Measurements from ENCODE around the gene PID1. TPM values are rescaled to one million over a fixed set of nuclear protein-coding genes. Genes with fewer than 3 reads are reported as not detected.

Gene PID1
- total RNA-seq, 4 donors from 2014 or later: 14.5 to 49.7 (median 20.7) TPM

- TF ChIP-seq POLR2A (IDR thresholded peaks at IDR 0.05) (no peak), CTCF (IDR thresholded peaks at IDR 0.05) (no peak)
- Histone ChIP-seq H3K27me3 (no peaks in the 10 kb centered on the region), H3K9me3 (no peaks in the 10 kb centered on the region), H3K4me3 (replicated peaks in 1 of 3) (no peak overlapping the region), H3K27ac (no peak overlapping the region), H3K36me3 (no peaks in the 10 kb centered on the region), H3K4me1 (no peaks in the 10 kb centered on the region)
- no peak for DNase-seq
- intact Hi-C loops (cut with DNase I): no loop called here
Observed at GRCh38 chr2:229252996-229253395, 18.1 kb downstream of the PID1 start.

DNA sequence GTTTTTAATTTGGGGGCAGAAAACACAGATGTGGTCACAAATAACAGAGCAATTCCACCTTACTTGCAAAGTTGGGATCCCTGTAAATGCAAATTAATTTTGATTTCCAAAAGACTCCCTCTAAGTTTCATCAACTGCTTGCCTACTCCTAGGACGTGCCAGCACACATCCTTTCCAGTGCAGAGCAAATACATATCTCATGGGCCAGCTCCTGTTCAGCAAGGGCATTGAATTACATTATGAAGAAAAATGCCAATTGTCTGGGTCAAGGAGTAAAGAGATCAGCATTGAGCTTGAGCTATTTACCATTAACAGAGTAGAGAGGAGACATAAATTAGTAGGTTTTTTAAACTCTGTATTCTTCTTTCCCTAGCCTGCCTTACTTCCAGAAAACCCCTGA, 18.8 kb downstream of the PID1 start:
- TF ChIP-seq CTCF (IDR thresholded peaks at IDR 0.05): no peak
- no peak for TF ChIP-seq POLR2A (IDR thresholded peaks at IDR 0.05)
- H3K36me3 ChIP-seq: no peaks in the 10 kb centered on the region
- H3K27ac ChIP-seq: no peak overlapping the region
- no peaks in the 10 kb centered on the region for H3K9me3 ChIP-seq
- 39 to 48% methylated on average over 1 of the region's 1 CpG for WGBS, 2 donors
- H3K4me3 ChIP-seq (replicated peaks in 1 of 3): no peak overlapping the region
- no peaks in the 10 kb centered on the region for H3K27me3 ChIP-seq
- H3K4me1 ChIP-seq: no peaks in the 10 kb centered on the region
- DNase-seq: no peak
- intact Hi-C loops (cut with DNase I): no loop called here

DNA sequence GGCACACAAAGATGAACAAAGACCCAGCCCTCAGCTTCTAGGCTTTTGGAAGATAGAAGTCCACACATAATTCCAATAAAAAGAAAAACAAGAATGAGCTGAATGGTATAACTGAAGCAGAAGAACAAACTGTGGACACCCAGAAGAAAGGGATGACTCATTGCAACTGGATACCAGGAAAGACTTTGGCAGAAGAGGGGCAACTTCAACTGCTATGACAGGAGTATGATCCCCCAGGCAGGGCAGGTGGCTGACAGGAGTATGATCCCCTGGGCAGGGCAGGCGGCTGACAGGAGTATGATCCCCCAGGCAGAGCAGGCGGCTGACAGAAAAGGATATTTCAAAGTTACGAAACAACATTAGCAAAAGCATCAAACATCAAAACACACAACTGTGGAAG, 21.6 kb downstream of the PID1 start:
- Histone ChIP-seq H3K4me1 (no peaks in the 10 kb centered on the region), H3K9me3 (no peaks in the 10 kb centered on the region), H3K4me3 (replicated peaks in 1 of 3) (no peak overlapping the region), H3K27me3 (no peaks in the 10 kb centered on the region), H3K36me3 (no peaks in the 10 kb centered on the region), H3K27ac (no peak overlapping the region)
- TF ChIP-seq CTCF (IDR thresholded peaks at IDR 0.05) (no peak), POLR2A (IDR thresholded peaks at IDR 0.05) (no peak)
- no peak for DNase-seq
- intact Hi-C loops (cut with DNase I): no loop called here
- WGBS, 2 donors: 87 to 89% methylated on average over 3 of the region's 3 CpGs

GRCh38 chr2:229246334-229246733, 24.8 kb downstream of the PID1 start:
- intact Hi-C loops (cut with DNase I): no loop called here
- Histone ChIP-seq H3K4me1 (no peaks in the 10 kb centered on the region), H3K27ac (no peak overlapping the region), H3K9me3 (no peaks in the 10 kb centered on the region), H3K36me3 (no peaks in the 10 kb centered on the region), H3K27me3 (no peaks in the 10 kb centered on the region), H3K4me3 (replicated peaks in 1 of 3) (no peak overlapping the region)
- no peak for DNase-seq
- no peak for TF ChIP-seq POLR2A (IDR thresholded peaks at IDR 0.05)
- TF ChIP-seq CTCF (IDR thresholded peaks at IDR 0.05): no peak
- WGBS, 2 donors: 75 to 94% methylated on average over 3 of the region's 3 CpGs

DNA sequence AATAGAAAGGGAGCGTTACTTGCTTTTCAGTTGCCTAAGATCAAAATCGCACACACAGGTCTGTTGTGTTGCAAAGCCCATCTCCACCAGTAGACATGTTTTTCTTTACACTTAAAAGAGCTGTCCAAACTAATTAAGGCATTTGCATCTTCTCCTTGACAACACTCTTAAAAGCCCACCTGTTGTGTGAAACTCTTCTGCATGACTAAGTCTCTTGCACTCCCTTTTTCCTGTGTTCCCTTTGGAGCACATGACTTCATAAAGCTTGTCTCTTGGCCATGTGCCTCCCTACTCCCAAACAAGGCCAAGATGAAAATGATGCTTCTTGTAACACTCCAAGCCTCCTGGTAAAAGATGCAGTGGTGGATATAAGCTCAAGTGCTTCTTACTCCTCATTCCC, 26.1 kb downstream of the PID1 start:
- Histone ChIP-seq H3K9me3 (no peaks in the 10 kb centered on the region), H3K4me3 (replicated peaks in 1 of 3) (no peak overlapping the region), H3K4me1 (no peaks in the 10 kb centered on the region), H3K36me3 (no peaks in the 10 kb centered on the region), H3K27ac (no peak overlapping the region), H3K27me3 (no peaks in the 10 kb centered on the region)
- intact Hi-C loops (cut with DNase I): no loop called here
- no peak for DNase-seq
- no peak for TF ChIP-seq POLR2A (IDR thresholded peaks at IDR 0.05)
- TF ChIP-seq CTCF (IDR thresholded peaks at IDR 0.05): no peak
- 81 to 82% methylated on average over 2 of the region's 2 CpGs for WGBS, 2 donors
